Measurements from ENCODE around the gene ASPSCR1. TPM values are rescaled to one million over a fixed set of nuclear protein-coding genes. Genes with fewer than 3 reads are reported as not detected.

The ASPSCR1 gene
- total RNA-seq, 3 donors from 2014 or later, result 41.4 to 41.9 (median 41.6) TPM

GRCh38 chr17:81961521-81962498 is 15.6 kb upstream of the ASPSCR1 start:
- no peaks in the 10 kb centered on the region for H3K9me3 Mint-ChIP-seq
- ATAC-seq (no peak), DNase-seq (no peak)
- peaks cover 3% of the 10 kb centered on the region for H3K4me1 Mint-ChIP-seq (ENCODE audit: low read depth)
- no peak overlapping the region for H3K4me3 Mint-ChIP-seq
- no peaks in the 10 kb centered on the region for H3K36me3 Mint-ChIP-seq (ENCODE audit: insufficient read depth)
- peaks cover 23% of the 10 kb centered on the region for H3K27me3 Mint-ChIP-seq (ENCODE audit: low read depth)

- DNase-seq (no peak), ATAC-seq (no peak)
- peaks cover 18% of the 10 kb centered on the region for H3K27me3 Mint-ChIP-seq (ENCODE audit: low read depth)
- no peaks in the 10 kb centered on the region for H3K36me3 Mint-ChIP-seq (ENCODE audit: insufficient read depth)
- H3K9me3 Mint-ChIP-seq, result no peaks in the 10 kb centered on the region
- peaks cover 3% of the 10 kb centered on the region for H3K4me1 Mint-ChIP-seq (ENCODE audit: low read depth)
- H3K4me3 Mint-ChIP-seq, result no peak overlapping the region
Observed at GRCh38 chr17:81962499-81963441, 14.7 kb upstream of the ASPSCR1 start.

- Mint-ChIP-seq H3K4me3 (no peak overlapping the region), H3K36me3 (ENCODE audit: insufficient read depth) (no peaks in the 10 kb centered on the region), H3K9me3 (no peaks in the 10 kb centered on the region), H3K27me3 (ENCODE audit: low read depth) (peaks cover 8% of the 10 kb centered on the region), H3K4me1 (ENCODE audit: low read depth) (peaks cover 11% of the 10 kb centered on the region)
- no peak for DNase-seq
- ATAC-seq, result no peak
Observed at GRCh38 chr17:81964081-81964849, 13.2 kb upstream of the ASPSCR1 start.

- ATAC-seq, result no peak
- H3K36me3 Mint-ChIP-seq (ENCODE audit: insufficient read depth), result no peaks in the 10 kb centered on the region
- no peak overlapping the region for H3K4me3 Mint-ChIP-seq
- H3K27me3 Mint-ChIP-seq (ENCODE audit: low read depth), result peaks cover 6% of the 10 kb centered on the region
- DNase-seq, result no peak
- no peaks in the 10 kb centered on the region for H3K9me3 Mint-ChIP-seq
- peaks cover 11% of the 10 kb centered on the region for H3K4me1 Mint-ChIP-seq (ENCODE audit: low read depth)
Observed at GRCh38 chr17:81966343-81967243, 10.8 kb upstream of the ASPSCR1 start.

GRCh38 chr17:81967244-81967532 is 10.2 kb upstream of the ASPSCR1 start:
- Mint-ChIP-seq H3K36me3 (ENCODE audit: insufficient read depth) (no peaks in the 10 kb centered on the region), H3K4me1 (ENCODE audit: low read depth) (peaks cover 11% of the 10 kb centered on the region), H3K9me3 (no peaks in the 10 kb centered on the region), H3K27me3 (ENCODE audit: low read depth) (peaks cover 4% of the 10 kb centered on the region), H3K4me3 (no peak overlapping the region)
- DNase-seq (no peak), ATAC-seq (peak in 1 of 2 donors; percentile 4)

- Mint-ChIP-seq H3K4me1 (ENCODE audit: low read depth) (peaks cover 11% of the 10 kb centered on the region), H3K36me3 (ENCODE audit: insufficient read depth) (no peaks in the 10 kb centered on the region), H3K4me3 (peak overlapping the region; percentile 61), H3K27me3 (ENCODE audit: low read depth) (peaks cover 2% of the 10 kb centered on the region), H3K9me3 (no peaks in the 10 kb centered on the region)
- ATAC-seq, result peak; percentile 96 to 98
- DNase-seq, result peak; percentile 89
Observed at GRCh38 chr17:81967533-81968395, 9.7 kb upstream of the ASPSCR1 start.

- DNase-seq (no peak), ATAC-seq (no peak)
- no peaks in the 10 kb centered on the region for H3K9me3 Mint-ChIP-seq
- no peaks in the 10 kb centered on the region for H3K27me3 Mint-ChIP-seq (ENCODE audit: low read depth)
- H3K4me1 Mint-ChIP-seq (ENCODE audit: low read depth), result peaks cover 11% of the 10 kb centered on the region
- peak overlapping the region; percentile 61 for H3K4me3 Mint-ChIP-seq
- H3K36me3 Mint-ChIP-seq (ENCODE audit: insufficient read depth), result no peaks in the 10 kb centered on the region
Observed at GRCh38 chr17:81968396-81968745, 9.1 kb upstream of the ASPSCR1 start.

GRCh38 chr17:81968850-81969812 is 8.3 kb upstream of the ASPSCR1 start:
- Mint-ChIP-seq H3K36me3 (ENCODE audit: insufficient read depth) (no peaks in the 10 kb centered on the region), H3K4me1 (ENCODE audit: low read depth) (peaks cover 11% of the 10 kb centered on the region), H3K4me3 (no peak overlapping the region), H3K9me3 (no peaks in the 10 kb centered on the region), H3K27me3 (ENCODE audit: low read depth) (no peaks in the 10 kb centered on the region)
- DNase-seq (no peak), ATAC-seq (no peak)

GRCh38 chr17:81973432-81973831 is 4.0 kb upstream of the ASPSCR1 start:
- ATAC-seq (no peak), DNase-seq (no peak)
- H3K4me1 Mint-ChIP-seq (ENCODE audit: low read depth), result peaks cover 17% of the 10 kb centered on the region
- H3K36me3 Mint-ChIP-seq (ENCODE audit: insufficient read depth), result no peaks in the 10 kb centered on the region
- no peaks in the 10 kb centered on the region for H3K27me3 Mint-ChIP-seq (ENCODE audit: low read depth)
- no peaks in the 10 kb centered on the region for H3K9me3 Mint-ChIP-seq
- no peak overlapping the region for H3K4me3 Mint-ChIP-seq

- peak; percentile 8 to 16 for ATAC-seq
- Mint-ChIP-seq H3K27me3 (ENCODE audit: low read depth) (no peaks in the 10 kb centered on the region), H3K4me3 (peak overlapping the region; percentile 92), H3K36me3 (ENCODE audit: insufficient read depth) (peaks cover 7% of the 10 kb centered on the region), H3K4me1 (ENCODE audit: low read depth) (peaks cover 37% of the 10 kb centered on the region), H3K9me3 (no peaks in the 10 kb centered on the region)
- peak; percentile 30 for DNase-seq
Observed at GRCh38 chr17:81976332-81977210, 858 bp upstream of the ASPSCR1 start.

Data from activated T-cell treated with anti-CD3 and anti-CD28 coated beads, Interleukin-2, amount 50 U/mL, for 4 hours (primary cell).